Transverse colon (tissue), 4 donors: ENCODE results near the gene NECTIN1.

ENCODE experiments used
- CTCF ChIP-seq, 5 experiments: fragments of 200-600 bp in 3 of 5; fragments of 450-650 bp in 2 of 5; sonication (generic) in 3 of 5; IDR thresholded peaks; 1 replicate in 2 of 5; 2 replicates in 3 of 5; pipeline ENCODE4 v1.5.1; 2016 to 2017; ENCODE audit warnings: antibody characterized with exemption in 5 of 5, inconsistent platforms in 3 of 5, mild to moderate bottlenecking in 2 of 5, moderate library complexity in 1 of 5
- POLR2A ChIP-seq: fragments of 450-650 bp; IDR thresholded peaks from one replicate; pipeline ENCODE4 v1.6.1; 2016; ENCODE audit warnings: antibody characterized with exemption, mild to moderate bottlenecking, moderate library complexity
- POLR2AphosphoS5 ChIP-seq, 3 donors: sonication (generic); formaldehyde crosslinking; IDR thresholded peaks; one replicate each; pipeline ENCODE4 v1.6.1; 2016; ENCODE audit warnings: antibody characterized with exemption in 3 of 3

DNA sequence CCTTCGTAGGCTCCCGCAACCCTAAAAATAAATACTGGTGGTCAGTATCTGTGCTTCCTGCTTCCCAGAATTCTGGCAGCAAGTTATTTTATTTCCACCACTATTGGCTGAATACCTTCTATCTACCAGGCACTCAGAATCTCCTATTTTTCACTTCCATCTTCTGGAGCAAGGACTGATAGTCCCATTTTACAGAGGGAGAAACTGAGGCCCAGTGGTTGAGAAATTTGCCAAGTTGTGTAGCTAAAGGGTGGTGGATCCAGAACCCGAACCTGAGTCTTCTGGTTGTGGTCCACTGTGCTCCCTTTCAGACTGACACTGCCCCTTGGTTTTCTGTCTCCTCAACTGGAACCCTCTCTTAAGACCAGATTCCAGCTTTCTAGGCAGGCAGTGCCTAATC, 31.6 kb downstream of the NECTIN1 start:
- TF ChIP-seq CTCF (IDR thresholded peaks at IDR 0.05) (no peak), POLR2A (no peak), POLR2AphosphoS5 (IDR thresholded peaks at IDR 0.05) (no peak)
